A549 treated with CORT108297 at 1 μM for 4 hours (cell line): ENCODE results near the gene ZGRF1. TPM values are rescaled to one million over a fixed set of nuclear protein-coding genes. Genes with fewer than 3 reads are reported as not detected.

ENCODE experiments used
- total RNA-seq: library from RNA; stranded (reverse); fragments of 200-300 nt; extraction: Qiagen RNA extraction; gene quantifications from 5 replicates; pipeline ENCODE4 v1.2.3, GENCODE V29; 2022

The ZGRF1 gene, protein sequence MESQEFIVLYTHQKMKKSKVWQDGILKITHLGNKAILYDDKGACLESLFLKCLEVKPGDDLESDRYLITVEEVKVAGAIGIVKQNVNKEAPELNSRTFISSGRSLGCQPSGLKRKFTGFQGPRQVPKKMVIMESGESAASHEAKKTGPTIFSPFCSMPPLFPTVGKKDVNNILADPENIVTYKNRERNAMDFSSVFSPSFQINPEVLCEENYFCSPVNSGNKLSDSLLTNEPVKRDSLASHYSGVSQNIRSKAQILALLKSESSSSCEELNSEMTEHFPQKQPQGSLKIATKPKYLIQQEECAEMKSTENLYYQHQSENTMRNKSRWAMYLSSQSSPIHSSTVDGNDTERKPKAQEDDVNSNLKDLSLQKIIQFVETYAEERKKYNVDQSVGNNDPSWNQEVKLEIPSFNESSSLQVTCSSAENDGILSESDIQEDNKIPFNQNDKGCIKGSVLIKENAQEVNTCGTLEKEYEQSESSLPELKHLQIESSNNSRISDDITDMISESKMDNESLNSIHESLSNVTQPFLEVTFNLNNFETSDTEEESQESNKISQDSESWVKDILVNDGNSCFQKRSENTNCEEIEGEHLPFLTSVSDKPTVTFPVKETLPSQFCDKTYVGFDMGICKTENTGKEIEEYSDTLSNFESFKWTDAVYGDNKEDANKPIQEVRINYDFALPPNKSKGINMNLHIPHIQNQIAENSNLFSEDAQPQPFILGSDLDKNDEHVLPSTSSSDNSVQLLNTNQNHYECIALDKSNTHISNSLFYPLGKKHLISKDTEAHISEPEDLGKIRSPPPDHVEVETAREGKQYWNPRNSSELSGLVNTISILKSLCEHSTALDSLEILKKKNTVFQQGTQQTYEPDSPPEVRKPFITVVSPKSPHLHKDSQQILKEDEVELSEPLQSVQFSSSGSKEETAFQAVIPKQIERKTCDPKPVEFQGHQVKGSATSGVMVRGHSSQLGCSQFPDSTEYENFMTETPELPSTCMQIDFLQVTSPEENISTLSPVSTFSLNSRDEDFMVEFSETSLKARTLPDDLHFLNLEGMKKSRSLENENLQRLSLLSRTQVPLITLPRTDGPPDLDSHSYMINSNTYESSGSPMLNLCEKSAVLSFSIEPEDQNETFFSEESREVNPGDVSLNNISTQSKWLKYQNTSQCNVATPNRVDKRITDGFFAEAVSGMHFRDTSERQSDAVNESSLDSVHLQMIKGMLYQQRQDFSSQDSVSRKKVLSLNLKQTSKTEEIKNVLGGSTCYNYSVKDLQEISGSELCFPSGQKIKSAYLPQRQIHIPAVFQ (N-terminal part only)
- total RNA-seq: 2.7 to 3.9 TPM (median 3.1 TPM) in 5 replicates

DNA sequence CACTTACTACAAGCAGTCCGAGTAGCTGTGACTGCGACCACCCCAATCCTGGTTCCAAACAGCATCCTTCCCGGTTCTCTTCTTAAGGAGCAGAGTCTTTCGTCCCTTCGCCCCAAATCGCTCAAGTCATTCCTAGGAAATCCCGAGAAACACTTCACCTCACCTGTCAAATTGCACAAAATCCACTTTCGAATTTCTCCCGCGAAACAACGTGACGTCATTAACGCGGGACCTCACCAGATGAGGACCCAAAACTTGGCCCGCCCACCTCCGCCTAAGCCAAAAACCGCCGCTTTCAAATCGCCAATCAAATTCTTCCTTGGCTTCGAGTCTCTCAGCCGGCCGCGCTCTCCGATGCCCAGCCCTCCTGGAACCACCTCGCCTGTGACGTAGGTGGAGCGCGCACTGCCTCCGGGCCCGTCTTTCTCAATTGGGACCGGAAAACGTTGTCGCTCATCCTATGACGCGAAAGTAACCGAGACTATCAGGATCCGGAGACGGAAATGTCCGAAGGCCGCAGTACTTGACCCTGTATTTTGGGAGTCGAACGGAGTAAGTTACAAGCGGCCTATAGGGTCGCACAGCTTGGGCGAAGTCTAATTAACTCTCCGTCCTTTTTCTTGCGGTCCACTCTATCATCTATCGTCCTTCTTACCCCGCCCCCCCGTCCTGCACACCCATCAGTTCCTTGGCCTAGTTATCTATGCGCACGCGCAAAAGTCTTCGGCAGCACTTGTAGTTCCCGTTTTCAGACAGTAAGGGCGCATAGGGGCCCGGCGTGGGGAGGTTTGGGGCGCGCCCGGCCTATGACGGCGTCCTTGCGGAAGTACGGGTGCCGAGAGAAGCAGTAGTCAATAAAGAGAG lies at the start of gene ZGRF1, which contains the start of gene LARP7:
Gene ZGRF1 (minus strand): TSS at position 222 of the 864 bp plus-strand sequence. CDS start 3,733 bp downstream, outside the sequence.
Gene LARP7 (plus strand): TSS at position 456 of the 864 bp plus-strand sequence. CDS start 7,527 bp downstream, outside the sequence.

DNA sequence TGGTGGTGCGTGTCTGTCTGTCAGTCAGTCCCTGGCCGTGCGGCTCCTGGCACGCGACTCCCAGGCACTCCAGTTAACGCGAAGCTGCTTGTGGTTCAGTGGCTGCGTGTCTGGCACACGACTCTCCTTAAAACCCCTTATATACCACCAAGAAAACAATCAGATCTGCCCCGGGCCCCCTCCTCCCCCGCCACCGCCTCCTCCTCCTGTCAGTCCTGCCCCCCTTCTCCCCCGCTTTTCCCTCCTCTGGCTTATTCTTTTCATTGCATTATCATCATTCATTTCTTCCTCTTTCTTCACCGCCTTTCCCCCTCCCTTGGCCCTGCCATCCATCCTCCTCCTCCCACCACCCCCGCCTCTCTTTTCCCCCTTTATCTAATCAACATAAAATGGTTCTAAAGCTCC lies 120.6 kb downstream of the ZGRF1 start, which contains the start of gene NEUROG2:
Gene NEUROG2 (minus strand): TSS at position 115 of the 405 bp plus-strand sequence. CDS start 705 bp downstream, outside the sequence.

Other genes starting within 250 kb of the ZGRF1 start
- gene NEUROG2, start 120.7 kb downstream of the ZGRF1 start, total RNA-seq: not detected in 5 replicates
- gene LARP7, start 234 bp upstream of the ZGRF1 start, total RNA-seq: 23.0 to 44.8 TPM (median 26.9 TPM) in 5 replicates